ENCODE results near the gene INTS2.

The INTS2 gene

DNA sequence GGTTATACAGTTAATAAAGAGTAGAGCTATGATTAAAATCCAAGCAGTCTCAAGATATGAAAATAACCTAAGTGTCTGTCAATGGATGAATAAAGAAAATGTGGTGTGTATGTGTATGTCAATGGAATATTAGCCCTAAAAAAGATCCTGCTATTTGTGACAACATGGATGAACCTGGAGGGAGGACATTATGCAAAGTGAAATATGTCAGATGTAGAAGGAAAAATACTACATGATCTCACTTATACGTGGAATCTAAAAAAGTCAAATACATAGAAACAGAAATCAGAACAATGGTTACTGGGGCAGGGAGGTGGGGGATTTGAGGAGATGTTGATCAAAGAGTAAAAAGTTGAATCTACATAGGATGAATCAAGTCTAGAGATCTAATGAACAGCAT is 84.9 kb downstream of the INTS2 start:
- Mint-ChIP-seq H3K27me3 (ENCODE audit: low read depth, poor library complexity) (no peaks in the 10 kb centered on the region), H3K27ac (no peak overlapping the region), H3K36me3 (ENCODE audit: low read depth) (peaks cover 65% of the 10 kb centered on the region), H3K4me1 (no peaks in the 10 kb centered on the region), H3K9me3 (no peaks in the 10 kb centered on the region), H3K4me3 (no peak overlapping the region)
- TF ChIP-seq CTCF (IDR thresholded peaks at IDR 0.05) = no peak
- no peak for DNase-seq

DNA sequence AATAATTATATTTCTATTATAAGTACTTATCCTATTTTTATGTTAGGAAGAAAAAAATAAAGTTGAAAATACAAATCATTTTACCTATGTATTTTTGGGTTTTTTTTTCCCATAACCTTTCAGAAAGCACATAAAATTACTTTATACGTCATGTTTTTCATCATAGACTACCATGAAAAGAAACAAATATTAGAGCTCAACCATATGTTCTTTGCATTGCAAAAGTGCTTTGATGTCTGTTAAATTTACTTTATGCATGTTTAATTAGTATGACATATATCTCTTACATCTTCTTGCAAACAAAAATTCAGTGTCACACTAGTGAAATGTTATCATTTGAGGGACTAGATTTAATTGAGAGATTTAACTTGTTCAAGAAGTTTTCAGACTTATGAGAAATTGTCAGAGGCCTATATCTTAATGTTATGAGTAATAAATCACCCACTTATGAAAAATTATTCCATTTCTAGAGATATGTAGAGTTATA is 88.4 kb downstream of the INTS2 start:
- no peaks in the 10 kb centered on the region for H3K27me3 Mint-ChIP-seq (ENCODE audit: low read depth, poor library complexity)
- H3K4me1 Mint-ChIP-seq = no peaks in the 10 kb centered on the region

DNA sequence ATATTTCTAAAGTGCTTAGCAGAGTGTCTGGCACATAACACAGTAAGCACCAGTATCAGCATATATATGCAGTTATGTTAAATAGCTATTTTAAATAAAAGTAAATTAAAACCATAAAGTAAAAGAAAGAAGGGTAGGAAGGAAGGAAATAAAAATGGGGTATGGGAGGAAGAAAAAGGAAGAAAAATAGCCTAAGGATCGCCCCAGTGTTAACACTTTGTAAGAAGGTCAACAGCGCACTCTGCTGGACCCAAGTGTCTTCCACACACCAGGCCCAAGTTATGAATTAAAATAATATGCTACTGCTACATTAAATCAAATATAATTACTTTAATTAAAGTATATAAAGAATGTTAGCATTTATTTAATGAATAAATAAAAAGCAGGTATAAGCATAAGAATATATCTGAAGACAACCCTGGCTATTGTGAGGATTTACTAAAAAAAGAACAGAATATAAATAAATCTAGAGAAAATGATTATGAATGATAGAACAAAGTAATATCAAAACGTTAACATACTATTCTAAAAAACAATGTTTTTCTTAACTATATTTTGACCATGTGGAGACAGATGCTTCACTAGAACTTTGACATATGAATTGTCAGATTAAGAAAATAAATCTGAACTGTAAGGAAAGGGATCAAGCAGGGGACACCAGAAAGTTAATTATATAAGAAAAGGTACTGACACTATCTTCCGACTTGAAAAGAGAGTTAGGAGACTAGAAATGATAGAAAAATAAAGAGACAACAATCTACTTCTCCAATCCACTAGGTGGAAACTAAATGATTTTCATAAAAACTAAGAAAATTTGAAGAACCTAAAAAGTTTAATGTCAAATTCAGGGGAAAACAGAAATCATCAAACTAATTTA is 90.4 kb downstream of the INTS2 start:
- Mint-ChIP-seq H3K27ac (no peak overlapping the region), H3K4me3 (no peak overlapping the region), H3K9me3 (no peaks in the 10 kb centered on the region), H3K27me3 (ENCODE audit: low read depth, poor library complexity) (no peaks in the 10 kb centered on the region), H3K36me3 (ENCODE audit: low read depth) (peaks cover 29% of the 10 kb centered on the region), H3K4me1 (no peaks in the 10 kb centered on the region)
- peak; percentile 51 for DNase-seq
- TF ChIP-seq CTCF (IDR thresholded peaks at IDR 0.05) = peak; percentile 78

More for the DNA sequence above, 88.4 kb downstream of the INTS2 start:
- no peaks in the 10 kb centered on the region for H3K9me3 Mint-ChIP-seq
- no peak overlapping the region for H3K4me3 Mint-ChIP-seq
- TF ChIP-seq CTCF (IDR thresholded peaks at IDR 0.05) = no peak
- H3K36me3 Mint-ChIP-seq (ENCODE audit: low read depth) = peaks cover 45% of the 10 kb centered on the region
- no peak overlapping the region for H3K27ac Mint-ChIP-seq
- DNase-seq = no peak

DNA sequence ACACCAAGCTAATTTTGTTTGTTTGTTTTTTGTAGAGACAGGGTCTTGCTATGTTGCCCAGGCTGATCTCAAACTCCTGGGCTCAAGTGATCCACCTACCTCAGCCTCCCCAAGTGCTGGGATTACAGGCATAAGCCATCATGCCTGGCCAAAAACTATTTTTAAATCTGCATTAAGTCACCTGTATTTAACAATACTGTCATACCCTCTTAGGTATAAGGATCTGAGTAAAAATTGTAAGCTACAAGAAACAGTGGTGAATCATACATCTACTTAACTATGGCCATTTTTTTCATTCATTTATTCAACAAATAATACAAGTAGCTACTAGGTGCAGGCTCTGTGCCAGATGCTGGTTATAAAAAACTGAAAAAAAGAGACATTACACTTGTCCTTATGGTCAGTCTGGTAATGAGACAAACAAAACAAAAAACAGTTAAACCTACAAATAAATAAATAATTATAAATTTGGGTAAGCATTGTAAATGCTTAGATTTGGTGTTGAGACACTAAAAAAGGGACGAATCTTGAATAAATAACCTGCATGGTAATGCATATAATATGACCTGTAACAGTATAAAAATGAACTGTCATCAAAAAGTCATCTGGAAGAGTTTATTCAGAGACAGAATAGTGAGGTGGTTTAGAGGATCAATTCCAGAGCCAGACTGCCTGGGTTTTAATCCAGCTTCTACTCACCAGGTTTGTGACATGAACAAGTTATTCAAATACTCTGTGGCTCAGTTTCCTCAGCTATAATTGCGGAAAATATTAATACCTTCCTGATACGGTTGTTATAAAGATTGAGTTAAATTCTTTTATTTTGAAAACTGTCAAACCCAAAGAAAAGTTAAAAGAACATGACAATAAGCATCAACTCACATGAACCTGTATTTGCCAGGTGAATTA is 91.3 kb downstream of the INTS2 start:
- Mint-ChIP-seq H3K9me3 (no peaks in the 10 kb centered on the region), H3K27ac (no peak overlapping the region), H3K4me3 (no peak overlapping the region), H3K36me3 (ENCODE audit: low read depth) (peaks cover 25% of the 10 kb centered on the region), H3K27me3 (ENCODE audit: low read depth, poor library complexity) (no peaks in the 10 kb centered on the region), H3K4me1 (no peaks in the 10 kb centered on the region)
- TF ChIP-seq CTCF (IDR thresholded peaks at IDR 0.05) = no peak
- DNase-seq = no peak

DNA sequence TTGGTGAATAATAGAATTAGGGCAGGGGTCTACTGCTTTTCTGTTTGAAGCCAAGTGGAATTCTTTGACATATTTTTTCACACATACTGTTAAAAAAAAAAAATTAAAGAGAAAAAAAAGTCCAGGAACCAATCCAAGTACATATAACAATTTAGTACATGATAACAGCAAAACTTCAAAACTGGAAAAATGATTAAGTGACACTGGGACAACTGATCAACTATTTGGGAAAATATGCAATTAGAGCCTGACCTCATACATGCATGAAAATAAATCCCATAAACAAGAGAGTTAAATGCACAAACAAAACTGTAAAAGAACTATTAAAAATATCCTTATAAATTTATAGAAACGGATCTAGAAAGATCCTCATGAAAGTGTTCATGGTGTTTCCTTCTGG is 92.2 kb downstream of the INTS2 start:
- TF ChIP-seq CTCF (IDR thresholded peaks at IDR 0.05) = no peak
- Mint-ChIP-seq H3K36me3 (ENCODE audit: low read depth) (peaks cover 23% of the 10 kb centered on the region), H3K27me3 (ENCODE audit: low read depth, poor library complexity) (no peaks in the 10 kb centered on the region), H3K9me3 (no peaks in the 10 kb centered on the region), H3K4me3 (no peak overlapping the region), H3K4me1 (no peaks in the 10 kb centered on the region), H3K27ac (no peak overlapping the region)
- DNase-seq = no peak
